ENCODE measurements around the gene DRC3. TPM values are rescaled to one million over a fixed set of nuclear protein-coding genes. Genes with fewer than 3 reads are reported as not detected.
"Not testable (repeated sequence)": the region's sequence is repeated elsewhere in the genome, so short reads cannot be mapped to it uniquely, and the experiment has no call there.

DRC3 gene
- total RNA-seq, 1 donor from 2014 or later, result 2.0 TPM

DNA sequence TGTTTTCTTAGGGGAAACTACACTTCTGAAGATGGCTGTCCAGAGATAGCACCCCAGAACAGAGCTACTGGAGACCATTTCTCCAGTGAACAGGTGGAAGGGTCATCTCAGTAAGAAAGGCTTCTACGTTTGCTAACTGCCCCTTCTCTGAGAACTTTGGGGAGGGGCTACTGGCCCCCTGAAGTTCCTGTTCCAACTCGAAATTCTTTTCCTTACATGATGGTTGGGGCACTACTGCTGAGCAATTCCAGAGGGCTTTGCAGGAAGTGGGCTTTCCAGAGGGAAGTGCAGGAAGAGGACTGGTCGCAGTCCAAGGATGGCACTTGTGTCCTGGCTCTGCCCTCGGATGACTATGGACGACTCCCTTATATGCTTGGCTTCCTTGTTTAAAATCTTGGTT is 31.6 kb upstream of the DRC3 start:
- no peak for DNase-seq (ENCODE audit: low read depth in 2 of 2)

DNA sequence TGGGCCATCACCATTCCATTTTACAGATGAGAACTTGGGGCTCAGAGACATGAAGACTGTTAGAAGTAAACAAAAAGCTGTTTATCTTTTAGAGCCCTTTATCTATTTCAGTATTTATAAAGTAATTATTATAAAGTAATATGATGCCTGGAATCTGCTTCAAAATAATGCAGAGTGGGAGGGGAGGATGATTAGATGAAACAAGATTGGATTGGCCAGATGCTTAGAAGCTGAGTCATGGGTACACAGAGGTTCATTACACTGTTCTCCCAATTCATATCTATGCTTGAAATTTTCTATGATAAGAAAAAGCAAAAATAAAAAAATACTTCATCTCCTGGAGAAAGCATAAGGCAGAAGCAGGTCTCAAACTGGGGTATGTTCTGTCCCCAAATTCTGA is 29.8 kb upstream of the DRC3 start:
- DNase-seq (ENCODE audit: low read depth in 2 of 2), result peak in 1 of 2 donors; percentile 20

DNA sequence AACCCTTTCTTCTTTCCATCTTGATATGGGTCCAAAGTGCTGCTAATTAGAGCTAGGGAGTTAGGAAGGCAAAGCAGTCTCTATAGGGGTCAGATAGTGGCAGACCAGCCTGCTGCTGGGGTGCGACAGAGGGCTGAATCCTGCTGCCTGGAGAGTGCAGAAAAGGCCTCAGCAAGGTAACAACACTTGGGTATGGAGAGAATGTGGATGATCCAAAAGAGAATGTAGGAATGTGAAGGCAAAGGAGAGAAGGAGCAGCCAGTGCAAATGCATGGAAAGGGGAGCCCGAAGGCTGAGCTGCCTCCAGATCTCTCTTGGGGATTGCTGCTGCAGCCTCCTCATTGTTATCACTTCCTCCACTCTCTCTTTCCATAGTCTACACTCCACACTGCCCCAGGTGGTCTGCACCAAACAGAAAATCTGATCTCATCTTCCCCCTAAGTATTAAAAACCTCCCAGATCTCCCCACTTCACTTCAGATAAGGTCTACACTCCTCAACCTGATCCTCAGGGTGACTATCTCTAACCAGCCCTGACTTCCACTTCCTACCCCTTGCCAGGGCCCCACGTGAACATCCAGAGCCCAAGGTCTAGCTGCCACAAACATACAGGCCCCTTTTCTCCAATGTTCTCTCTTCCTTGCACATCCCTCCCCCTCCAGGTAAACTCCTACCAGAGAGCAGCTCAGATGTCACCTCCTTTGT is 29.2 kb upstream of the DRC3 start:
- no peak for DNase-seq (ENCODE audit: low read depth in 2 of 2)

DNA sequence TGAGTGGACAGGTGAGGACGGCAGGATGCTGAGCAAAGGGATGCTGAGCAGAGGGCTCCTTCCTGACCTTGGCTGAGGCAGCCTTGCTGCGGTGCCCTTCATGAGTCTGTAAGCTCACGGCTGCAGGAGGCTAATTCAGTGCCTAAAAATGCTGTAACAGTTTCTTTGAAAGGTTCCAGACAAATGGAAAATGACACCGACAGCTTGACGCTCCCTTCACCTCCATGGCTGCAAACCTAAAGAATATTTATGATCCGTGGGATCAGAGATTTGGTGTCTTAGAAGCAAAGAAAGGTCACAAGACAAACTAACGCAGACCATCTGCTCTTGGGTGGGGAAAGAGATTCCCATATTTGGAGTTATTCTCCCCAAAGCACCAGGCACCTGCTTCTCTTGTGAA is 28.4 kb upstream of the DRC3 start:
- DNase-seq (ENCODE audit: low read depth in 2 of 2), result no peak

DNA sequence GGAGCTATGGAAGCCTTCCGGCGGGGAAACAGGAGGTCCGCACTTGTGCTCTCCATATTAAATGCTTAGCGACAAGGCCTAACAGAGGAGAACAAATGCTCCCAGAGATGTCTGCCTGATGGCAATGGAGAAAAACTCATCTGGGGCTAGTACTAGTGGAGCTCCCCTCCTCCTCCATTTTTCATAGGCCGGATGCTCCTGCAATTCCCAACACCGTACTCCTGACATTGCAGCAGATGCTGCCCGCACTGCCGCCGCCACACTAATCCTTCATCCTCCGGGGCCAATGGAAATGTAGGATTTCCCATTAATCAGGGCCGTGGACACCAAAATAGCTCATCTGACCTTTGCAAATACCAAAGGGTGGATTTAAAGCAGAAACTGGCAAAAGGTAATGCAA is 27.9 kb upstream of the DRC3 start:
- DNase-seq (ENCODE audit: low read depth in 2 of 2), result no peak

DNA sequence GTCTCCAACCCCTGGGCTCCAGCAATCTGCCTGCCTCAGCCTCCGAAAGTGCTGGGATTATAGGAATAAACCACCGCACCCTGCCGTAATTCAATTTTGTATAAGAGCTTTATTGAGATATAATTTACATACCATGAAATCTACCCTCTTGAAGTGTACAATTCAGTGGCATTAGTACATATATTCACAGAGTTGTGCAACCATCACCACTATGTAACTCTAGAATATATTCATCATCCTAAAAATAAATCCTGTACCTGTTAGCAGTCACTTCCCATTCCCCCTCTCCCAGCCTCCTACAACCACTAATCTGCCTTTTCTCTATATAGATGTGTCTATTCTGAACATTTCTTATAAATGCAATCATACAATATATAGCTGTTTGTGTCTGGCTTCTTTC is 26.6 kb upstream of the DRC3 start:
- DNase-seq (ENCODE audit: low read depth in 2 of 2), result no peak

DNA sequence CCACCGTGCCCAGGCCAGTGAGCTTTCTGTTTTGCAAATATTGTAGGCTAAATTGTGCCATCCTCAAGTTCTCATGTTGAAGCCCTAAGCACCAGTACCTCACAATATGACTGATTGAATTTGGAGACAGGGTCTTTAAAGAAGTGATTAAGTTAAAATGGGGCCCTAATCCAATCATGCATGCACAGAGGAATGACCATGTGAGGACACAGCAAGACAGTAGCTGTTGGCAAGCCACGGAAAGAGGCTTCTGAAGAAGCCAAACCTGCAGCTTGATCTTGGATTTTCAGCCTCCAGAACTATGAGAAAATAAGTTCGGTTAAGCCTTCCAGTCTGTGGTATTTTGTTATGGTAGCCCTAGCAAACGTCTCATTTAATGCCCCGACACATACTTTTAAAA is 25.4 kb upstream of the DRC3 start:
- DNase-seq (ENCODE audit: low read depth in 2 of 2), result no peak

DNA sequence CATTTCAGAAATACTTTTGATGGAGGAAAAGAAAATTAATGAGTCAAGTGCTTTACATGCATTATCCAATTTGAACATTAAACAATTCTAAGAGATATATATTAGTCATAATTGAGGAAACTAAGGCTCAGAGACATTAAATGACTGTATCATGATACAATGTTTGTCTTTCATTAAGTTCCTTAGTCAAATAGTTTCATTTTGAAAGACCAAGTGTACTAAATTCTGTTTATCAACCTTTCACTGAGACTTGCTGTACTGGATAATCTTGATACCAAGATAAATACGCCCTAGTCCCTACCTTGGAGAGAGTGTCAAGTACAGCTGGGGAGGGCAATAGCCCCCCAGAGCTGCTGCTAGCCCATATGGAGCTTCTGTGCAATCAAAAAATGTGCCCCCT is 24.7 kb upstream of the DRC3 start:
- DNase-seq (ENCODE audit: low read depth in 2 of 2), result peak in 1 of 2 donors; percentile 9

DNA sequence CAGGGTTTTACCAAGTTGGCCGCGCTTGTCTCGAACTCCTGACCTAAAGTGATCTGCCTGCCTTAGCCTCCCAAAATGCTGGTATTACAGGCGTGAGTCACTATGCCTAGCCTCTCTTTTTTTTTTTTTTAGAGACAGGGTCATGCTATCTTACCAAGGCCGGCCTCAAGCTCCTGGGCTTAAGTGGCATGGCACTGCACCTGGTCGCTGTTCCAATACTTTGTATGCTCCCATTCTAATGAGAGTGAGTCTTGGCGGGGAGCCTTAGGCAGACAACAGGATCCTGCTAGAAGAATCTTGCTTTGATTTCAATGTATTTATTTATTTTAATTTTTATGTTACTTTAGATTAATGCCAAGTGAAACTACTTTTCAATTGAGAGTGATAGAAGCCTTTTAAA is 22.3 kb upstream of the DRC3 start:
- no peak for DNase-seq (ENCODE audit: low read depth in 2 of 2)

DNA sequence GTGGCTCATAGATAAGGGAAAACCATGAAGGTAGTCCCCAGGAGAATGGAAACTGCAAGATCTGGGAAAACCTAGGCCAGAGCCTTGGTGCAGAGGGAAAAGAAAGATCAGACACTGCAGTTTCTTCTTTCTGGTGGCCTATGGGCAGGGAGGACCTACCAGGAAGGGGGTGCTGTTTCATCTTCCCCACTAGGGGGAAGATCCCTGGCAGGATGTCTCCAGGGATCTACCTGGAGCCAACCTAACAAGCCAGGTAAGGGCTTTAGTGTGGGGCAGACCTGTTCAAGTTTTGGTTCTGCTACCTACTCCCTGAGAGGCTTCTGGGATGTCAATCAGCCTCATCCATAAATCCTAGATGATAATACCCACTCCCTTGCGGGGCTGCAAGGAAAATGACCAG is 21.9 kb upstream of the DRC3 start:
- no peak for DNase-seq (ENCODE audit: low read depth in 2 of 2)

DNA sequence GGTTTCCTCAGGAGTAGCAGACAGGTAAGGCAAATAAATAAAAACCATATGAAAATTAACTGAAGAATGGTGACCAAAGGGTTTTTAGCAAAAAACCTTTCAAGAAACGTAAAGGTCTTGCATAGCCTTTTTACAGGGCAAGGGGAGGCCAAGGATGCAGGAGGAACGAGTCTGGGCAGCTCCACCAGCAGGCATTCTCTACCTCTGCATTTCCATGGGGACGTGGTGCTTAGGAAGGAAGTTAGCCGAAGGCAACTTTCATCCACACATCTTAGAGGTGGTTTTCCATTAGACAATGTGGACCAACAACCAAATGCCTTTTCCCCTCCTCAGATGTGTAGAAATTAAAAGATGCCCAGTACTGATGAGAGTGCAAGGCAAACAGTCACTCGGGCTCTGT is 21.1 kb upstream of the DRC3 start:
- no peak for DNase-seq (ENCODE audit: low read depth in 2 of 2)

DNA sequence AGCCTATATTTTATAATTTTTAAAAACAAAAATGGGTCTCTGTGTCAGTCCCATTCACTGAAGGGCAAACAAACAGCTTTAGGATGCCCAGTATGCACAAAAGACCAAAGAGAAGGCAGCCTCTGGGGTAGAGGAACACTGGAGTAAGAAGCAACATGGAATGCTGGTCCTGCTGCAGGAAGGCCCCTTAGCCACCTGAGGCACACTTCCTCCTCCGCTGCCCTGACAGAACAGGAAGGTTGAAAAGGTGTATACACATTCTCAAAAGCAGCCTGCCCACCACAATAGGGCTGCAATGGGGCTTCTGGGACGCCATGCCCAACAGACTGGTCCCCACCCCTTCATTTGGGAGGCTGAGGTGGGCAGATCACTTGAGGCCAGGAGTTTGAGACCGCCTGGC is 20.0 kb upstream of the DRC3 start:
- no peak for DNase-seq (ENCODE audit: low read depth in 2 of 2)

DNA sequence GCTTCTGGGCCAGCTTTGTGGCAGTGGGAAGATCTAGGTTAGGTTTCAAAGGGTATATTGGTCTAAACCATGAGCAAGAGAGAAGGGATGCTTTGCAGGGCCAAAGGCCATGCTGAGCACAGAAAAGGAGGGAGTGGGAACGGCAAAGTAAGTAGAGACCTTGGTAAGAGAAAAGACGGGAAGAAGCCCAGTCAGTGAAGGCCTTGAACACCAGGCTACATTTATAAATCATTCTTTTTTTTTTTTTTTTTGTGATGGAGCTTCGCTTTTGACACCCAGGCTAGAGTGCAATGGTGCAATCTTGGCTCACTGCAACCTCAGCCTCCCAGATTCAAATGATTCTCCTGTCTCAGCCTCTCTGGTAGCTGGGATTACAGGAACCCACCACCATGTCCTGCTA is 18.6 kb upstream of the DRC3 start:
- no peak for DNase-seq (ENCODE audit: low read depth in 2 of 2)

DNA sequence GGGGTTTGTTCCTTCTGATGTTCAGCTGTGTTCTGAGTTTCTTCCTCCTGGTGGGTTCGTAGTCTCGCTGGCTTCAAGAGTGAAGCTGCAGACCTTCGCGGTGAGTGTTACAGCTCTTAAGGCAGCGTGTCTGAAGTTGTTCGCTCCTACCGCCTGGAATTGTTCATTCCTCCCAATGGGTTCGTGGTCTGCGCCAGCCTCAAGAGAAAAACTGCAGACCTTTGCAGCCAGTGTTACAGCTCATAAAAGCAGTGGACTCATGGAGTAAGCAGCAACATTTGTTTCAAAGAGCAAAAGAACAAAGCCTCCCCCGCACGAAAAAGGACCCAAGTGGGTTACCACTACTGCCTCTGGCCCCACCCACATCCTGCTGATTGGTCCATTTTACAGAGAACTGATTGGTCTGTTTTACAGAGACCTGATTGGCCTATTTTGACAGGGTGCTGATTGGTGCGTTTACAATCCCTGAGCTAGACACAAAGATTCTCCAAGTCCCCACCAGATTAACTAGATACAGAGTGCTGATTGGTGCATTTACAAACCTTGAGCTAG is 16.8 kb upstream of the DRC3 start:
- DNase-seq (ENCODE audit: low read depth in 2 of 2), result not testable (repeated sequence)

DNA sequence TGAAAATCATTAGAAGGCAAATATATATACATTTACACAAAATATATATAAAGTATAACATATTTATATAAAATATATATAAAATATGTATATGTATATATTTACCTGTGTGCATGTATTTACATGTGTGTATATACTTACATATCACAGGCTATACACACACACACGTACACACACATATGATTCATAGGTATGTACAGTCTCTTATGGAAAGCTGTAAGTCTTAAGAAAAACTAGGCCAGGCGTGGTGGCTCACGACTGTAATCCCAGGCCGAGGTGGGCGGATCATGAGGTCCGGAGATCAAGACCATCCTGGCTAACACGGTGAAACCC is 15.1 kb upstream of the DRC3 start:
- peak in 1 of 2 donors; percentile 16 for DNase-seq (ENCODE audit: low read depth in 2 of 2)

DNA sequence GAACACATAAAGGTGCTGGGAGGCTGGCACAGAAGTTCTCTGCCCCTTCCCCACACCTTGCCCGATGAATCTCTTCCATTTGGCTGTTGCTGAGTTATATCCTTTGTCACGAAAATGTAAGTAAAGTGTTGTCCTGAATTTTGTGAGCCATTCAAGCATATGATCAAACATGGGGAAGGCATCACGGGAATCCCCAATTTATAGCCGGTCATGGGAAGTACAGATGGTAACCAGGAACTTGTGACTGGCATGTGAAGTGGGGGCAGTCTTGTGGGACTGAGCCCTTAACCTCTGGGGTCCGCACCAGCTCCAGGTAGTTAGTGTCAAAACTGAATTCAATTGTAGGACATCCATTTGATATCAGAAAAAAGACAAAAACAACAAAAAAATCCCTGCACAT is 13.7 kb upstream of the DRC3 start:
- peak; percentile 17 to 35 for DNase-seq (ENCODE audit: low read depth in 2 of 2)

DNA sequence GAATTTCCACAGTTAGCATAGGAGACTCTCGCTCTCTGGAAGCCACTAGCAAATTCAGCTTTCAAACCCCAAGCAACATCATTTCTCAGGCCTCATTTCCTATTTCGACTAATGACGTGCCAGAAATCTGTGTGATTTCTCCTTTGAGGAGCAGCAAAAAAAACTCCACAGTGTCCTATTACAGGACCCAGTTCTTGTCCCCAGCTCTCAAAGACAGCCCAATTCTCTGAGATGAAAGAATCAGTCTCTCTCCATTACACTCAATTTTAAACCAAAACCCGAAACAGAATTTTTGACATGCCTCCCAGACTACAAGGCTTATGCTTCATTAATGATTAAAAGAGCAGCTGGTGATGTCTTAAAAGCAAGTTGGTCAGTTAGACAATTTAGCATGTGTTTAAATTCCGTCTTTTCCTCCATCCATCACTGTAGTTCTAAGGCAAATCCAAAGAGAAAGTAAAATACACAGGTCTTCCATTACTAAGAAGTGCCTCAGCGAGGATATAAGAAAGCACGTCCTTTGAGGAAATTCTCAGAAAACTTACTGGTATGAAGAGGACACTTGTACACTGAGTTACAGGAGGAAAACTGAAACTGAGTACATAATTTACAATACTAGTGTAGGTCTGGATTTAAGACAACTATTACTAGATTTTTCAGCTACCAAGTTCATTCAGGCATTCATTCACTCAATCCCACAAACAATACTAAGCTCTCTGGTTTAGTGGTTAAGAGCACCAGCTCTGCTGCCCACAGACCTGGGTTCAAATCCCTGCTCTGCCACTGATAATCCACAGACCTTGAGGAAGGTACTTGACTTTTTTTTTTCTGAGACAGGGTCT is 12.9 kb upstream of the DRC3 start:
- DNase-seq (ENCODE audit: low read depth in 2 of 2), result peak in 1 of 2 donors; percentile 65

DNA sequence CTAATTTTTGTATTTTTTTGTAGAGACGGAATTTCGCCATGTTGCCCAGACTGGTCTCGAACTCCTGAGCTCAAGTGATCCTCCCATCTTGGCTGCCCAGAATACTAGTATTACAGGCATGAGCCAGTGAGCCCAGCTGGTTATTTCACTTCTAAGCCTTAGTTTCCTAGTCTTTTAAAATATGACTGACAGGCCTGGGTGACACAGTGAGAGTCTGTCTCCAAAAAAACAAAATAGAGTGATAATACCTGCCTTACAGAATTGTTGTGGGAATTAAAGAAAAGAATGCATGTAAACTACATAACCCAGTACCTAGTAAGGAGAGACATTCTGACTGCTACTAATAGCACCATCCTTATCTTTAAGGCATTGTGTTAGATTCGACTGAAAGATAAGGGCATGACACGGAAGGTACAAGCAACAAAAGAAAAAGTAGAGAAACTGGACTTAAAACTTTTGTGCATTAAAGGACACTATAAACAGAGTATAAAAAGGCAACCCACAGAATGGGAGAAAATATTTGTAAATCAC is 12.1 kb upstream of the DRC3 start:
- DNase-seq (ENCODE audit: low read depth in 2 of 2), result no peak

DNA sequence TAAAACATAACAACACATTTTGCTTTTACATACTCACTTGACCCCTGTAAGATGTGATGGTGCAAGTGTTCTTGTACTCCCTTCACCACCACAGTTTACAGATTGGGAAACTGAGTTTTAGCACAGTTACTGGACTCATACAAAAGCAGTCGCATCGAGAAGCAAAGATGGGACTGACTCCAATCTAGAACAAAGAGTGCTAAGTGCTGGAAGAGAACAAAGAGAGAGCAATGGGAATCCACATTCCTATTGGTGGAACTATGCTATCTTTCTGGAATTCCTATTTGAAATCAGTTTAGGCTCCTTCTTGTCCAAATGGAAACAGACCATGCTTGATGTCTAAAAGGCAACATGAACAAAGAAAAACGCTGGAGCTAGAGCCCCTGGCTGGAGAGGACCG is 9.6 kb upstream of the DRC3 start:
- no peak for DNase-seq (ENCODE audit: low read depth in 2 of 2)

DNA sequence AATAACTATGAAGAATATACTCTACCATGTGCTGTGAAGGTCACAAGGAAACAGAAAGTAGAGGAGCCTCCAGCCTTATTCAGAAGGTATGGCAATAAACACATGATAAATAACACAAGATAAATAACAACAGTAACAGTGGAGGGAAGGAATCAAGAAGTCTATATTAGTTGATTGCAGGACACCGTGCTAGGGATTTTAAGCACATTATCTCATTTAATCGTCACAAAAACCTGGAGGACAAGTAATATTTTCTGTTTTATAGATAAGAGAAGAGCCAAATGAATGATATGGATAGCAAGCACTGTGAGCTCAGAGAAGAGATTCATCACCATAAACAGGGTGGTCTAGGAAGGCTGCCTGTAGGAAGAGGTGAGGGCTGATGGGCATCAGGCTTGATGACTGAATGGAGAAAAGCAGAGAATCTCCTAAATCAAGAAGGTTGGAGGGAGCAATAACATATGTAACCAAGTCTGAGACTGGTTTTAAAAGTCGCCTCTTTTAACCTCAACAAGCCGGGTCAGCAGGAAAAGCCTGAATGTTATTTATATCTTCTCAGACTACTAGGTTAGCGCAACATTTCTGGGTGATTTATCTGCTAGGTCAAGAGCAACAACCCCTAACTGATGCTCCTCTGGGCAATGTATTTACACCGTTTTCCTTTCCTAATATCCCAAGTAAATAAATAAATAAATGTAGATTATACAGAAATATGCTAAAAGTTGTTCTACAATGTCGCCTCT is 8.8 kb upstream of the DRC3 start:
- no peak for DNase-seq (ENCODE audit: low read depth in 2 of 2)

DNA sequence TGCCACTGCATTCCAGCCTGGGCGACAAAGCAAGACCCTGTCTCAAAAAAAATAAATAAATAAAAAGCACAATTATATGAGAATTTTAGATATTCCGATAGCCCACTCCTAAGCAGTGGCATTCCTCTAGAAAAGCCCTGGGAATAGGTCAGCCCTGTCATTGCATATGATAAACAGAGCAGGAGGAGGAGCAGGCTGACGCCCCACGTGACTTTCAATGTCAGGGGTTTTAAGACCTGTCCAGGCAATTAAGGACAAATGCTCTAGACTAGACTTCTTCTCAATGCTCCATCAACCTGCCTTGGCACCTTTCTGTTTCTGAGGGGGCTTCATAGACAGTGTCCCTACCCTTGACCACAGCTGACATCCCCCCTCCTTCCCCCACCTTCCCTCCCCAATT is 8.0 kb upstream of the DRC3 start:
- DNase-seq (ENCODE audit: low read depth in 2 of 2), result no peak

DNA sequence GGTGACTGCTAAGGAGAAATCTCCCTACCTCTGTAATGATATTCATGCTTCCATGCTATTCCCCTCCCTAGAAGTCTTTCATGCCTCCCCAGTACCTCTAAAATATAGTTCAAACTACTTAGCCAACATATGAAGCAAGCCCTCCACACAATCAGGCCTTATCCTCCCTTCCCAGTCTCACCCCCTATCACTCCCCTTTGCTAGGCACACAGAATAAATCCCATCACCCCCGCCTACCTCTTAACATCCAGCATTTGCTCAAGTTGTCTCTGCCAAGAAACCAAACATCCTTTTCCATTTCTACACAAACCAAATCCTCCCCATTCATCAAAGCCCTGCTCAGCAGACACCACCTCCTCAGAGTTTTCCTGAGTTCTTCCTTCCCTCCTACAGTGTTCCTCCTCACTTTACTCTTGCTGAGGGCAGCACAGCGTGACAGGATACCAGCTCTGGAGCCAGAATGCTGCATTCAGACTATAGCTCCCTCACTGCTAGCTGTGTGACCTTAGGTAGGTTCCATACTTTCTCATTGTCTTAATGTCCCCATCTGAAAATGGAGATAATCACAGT is 7.4 kb upstream of the DRC3 start:
- no peak for DNase-seq (ENCODE audit: low read depth in 2 of 2)

Data from lung microvascular endothelial cell (primary cell).